Choroid plexus epithelial cell (primary cell): ENCODE results near the gene ATXN2.
A peak's percentile ranks its signal among the peaks of the same experiment; 100 is the strongest.
"Not testable (repeated sequence)": the region's sequence is repeated elsewhere in the genome, so short reads cannot be mapped to it uniquely, and the experiment has no call there.

ENCODE experiments used
- DNase-seq: peaks from one replicate; pipeline ENCODE4 v3.0.0-alpha.2; 2010; ENCODE audit warnings: low read depth
- H3K4me3 ChIP-seq: 2 replicates; pipeline ENCODE4 v1.5.1; 2011; ENCODE audit warnings: low read depth, mild to moderate bottlenecking, control low read depth, low read length, moderate library complexity
- TF ChIP-seq, protein P1 (sequence below): conservative IDR thresholded peaks from 2 replicates; pipeline ENCODE4 v1.5.1; 2011; ENCODE audit warnings: low read depth, mild to moderate bottlenecking, control low read depth, inconsistent platforms, low read length, moderate library complexity

ATXN2 gene

GRCh38 chr12:111494676-111495075, 104.4 kb downstream of the ATXN2 start:
- no peak overlapping the region for H3K4me3 ChIP-seq
- TF ChIP-seq, protein P1, sequence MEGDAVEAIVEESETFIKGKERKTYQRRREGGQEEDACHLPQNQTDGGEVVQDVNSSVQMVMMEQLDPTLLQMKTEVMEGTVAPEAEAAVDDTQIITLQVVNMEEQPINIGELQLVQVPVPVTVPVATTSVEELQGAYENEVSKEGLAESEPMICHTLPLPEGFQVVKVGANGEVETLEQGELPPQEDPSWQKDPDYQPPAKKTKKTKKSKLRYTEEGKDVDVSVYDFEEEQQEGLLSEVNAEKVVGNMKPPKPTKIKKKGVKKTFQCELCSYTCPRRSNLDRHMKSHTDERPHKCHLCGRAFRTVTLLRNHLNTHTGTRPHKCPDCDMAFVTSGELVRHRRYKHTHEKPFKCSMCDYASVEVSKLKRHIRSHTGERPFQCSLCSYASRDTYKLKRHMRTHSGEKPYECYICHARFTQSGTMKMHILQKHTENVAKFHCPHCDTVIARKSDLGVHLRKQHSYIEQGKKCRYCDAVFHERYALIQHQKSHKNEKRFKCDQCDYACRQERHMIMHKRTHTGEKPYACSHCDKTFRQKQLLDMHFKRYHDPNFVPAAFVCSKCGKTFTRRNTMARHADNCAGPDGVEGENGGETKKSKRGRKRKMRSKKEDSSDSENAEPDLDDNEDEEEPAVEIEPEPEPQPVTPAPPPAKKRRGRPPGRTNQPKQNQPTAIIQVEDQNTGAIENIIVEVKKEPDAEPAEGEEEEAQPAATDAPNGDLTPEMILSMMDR: no peak
- DNase-seq: no peak

- peak; percentile 33 for DNase-seq
- not testable (repeated sequence) for H3K4me3 ChIP-seq
Observed at GRCh38 chr12:111492979-111493378, 106.1 kb downstream of the ATXN2 start.

DNA sequence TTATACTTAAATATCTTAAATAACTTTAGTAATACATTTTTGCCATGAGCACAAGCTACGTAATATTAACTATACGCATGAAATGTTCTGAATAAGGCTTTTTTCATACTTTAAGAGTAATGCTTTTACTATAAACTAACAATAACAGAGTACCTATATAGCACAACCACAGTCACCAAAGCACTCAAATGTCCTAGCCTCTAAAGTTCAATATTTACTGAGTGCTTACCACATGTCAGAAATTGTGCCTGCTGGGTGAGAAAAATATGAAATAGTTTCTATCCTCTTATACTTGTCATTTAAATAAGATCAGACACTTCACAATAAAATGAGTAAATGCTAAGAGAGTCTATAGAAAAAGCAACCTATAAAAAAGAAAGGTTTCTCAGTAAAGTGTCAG, 110.3 kb downstream of the ATXN2 start:
- no peak overlapping the region for H3K4me3 ChIP-seq
- DNase-seq: no peak
- TF ChIP-seq, protein P1: no peak

- no peak overlapping the region for H3K4me3 ChIP-seq
- TF ChIP-seq, protein P1: no peak
- peak; percentile 87 for DNase-seq
Observed at GRCh38 chr12:111488271-111488670, 110.8 kb downstream of the ATXN2 start.

DNA sequence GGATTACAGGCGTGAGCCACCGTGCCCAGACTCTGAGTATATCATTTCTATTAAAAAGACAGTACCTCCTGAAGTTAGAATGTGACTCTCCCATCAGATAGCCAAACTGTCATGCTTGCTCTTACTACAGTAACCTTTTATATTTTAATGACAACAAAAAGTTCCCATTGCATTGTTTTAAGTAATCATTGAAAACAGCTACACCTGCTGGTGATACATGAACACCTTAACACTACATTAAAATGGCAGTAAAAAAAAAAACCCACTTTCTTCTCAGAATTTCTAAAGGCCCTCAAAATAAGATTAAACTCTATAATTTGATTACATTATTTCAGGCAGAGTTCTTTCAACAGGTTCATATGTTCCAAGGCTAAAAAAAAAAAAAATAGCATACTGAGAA, 116.7 kb downstream of the ATXN2 start:
- H3K4me3 ChIP-seq: no peak overlapping the region
- DNase-seq: peak; percentile 15
- TF ChIP-seq, protein P1: peak; percentile 41

- DNase-seq: no peak
- no peak overlapping the region for H3K4me3 ChIP-seq
- TF ChIP-seq, protein P1: no peak
Observed at GRCh38 chr12:111471236-111471635, 127.9 kb downstream of the ATXN2 start.

GRCh38 chr12:111469401-111469800, 129.7 kb downstream of the ATXN2 start:
- TF ChIP-seq, protein P1: no peak
- no peak overlapping the region for H3K4me3 ChIP-seq
- peak; percentile 58 for DNase-seq

- peak; percentile 62 for DNase-seq
- H3K4me3 ChIP-seq: no peak overlapping the region
- TF ChIP-seq, protein P1: no peak
Observed at GRCh38 chr12:111467857-111468241, 131.3 kb downstream of the ATXN2 start.
